Suppressor macrophage (primary cell): ENCODE measurements around the gene FGF19.
"Not testable (repeated sequence)": the region's sequence is repeated elsewhere in the genome, so short reads cannot be mapped to it uniquely, and the experiment has no call there.

Experiments
- DNase-seq, 4 experiments: peaks; one replicate each; pipeline ENCODE4 v3.0.0-alpha.2; 2020 to 2022

The FGF19 gene

GRCh38 chr11:69716891-69717747 is 13.3 kb upstream of the FGF19 start:
- no peak for DNase-seq

GRCh38 chr11:69716099-69716498 is 12.3 kb upstream of the FGF19 start:
- no peak for DNase-seq

GRCh38 chr11:69715446-69715845 is 11.6 kb upstream of the FGF19 start:
- no peak for DNase-seq

- DNase-seq, result peak; percentile 59 to 79 (median 76)
Observed at GRCh38 chr11:69711822-69712801, 8.3 kb upstream of the FGF19 start.

GRCh38 chr11:69708736-69709401 is 5.0 kb upstream of the FGF19 start:
- no peak for DNase-seq

- DNase-seq, result no peak
Observed at GRCh38 chr11:69707176-69707575, 3.4 kb upstream of the FGF19 start.

DNA sequence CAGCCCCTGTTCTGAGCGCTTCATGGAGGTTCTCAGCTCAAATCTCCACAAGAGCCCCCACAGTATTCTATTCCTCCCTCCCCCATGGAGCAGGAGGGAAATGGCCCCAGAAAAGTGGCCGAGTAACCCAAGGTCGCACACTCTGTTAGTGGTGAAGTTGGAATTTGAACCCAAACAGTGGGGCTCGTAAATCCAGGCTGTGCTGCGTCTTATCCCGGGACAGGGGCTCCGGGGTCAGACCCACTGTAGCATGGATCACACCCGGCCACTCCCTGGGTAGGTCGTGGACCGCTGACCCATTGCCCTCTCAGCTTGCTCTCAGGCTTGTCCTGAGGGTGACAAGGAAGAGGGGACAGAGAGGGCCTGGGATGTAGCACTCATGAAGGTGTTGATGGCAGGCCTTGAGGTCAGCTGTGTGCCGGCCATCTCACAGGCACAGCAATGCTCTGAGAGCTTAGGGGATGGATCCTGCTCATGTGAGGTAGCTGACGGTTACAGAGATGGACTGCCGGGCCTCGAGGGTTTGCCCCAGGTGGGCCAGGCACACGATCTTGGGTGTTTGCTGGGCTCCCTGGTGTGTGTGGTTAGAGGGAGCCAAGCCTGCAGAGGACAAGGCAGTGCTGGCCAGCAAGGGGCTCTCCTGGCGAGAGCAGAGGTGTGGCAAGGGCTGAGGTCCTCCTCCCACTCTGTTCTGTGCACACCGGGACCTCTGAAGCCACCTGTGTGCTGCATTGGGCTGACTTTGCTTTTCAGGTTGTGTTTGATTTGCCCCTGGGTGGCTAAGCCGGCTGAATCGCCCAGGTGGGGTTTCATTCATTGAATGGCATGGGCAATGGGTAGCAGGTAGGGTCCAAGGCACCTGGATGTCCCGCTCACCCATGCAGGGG is 2.3 kb upstream of the FGF19 start:
- no peak for DNase-seq

GRCh38 chr11:69705351-69705811 is 1.6 kb upstream of the FGF19 start:
- DNase-seq, result no peak

GRCh38 chr11:69704508-69705253 is 859 bp upstream of the FGF19 start:
- peak in 2 of 4 experiments; percentile 31 to 48 for DNase-seq

- DNase-seq, result no peak
Observed at GRCh38 chr11:69703453-69703767, 412 bp downstream of the FGF19 start.

- no peak for DNase-seq
Observed at GRCh38 chr11:69702769-69703452, 911 bp downstream of the FGF19 start.

DNA sequence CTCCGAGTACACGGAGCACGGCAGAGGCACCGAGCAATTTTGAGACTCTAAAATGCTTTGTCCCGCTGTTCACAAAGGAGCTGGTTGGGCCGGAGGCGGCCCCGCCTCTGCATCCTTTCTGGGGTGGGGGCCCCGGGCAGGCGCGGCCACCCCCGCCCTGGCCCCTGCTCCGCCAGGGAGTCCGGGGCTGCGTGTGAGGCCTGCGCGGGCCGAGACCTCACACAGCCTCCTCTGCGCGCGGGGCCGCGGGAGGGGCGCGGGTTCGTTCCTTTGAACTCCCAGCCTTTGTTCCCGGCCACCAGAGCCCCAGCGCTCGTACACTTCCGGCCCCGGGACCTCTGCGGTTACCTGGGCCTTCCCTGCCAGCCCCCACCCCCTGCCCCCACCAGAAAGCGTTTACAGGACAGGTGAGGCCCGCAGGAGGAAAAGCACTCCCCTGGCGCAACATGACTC is 1.6 kb downstream of the FGF19 start:
- no peak for DNase-seq

- no peak for DNase-seq
Observed at GRCh38 chr11:69700278-69701140, 3.3 kb downstream of the FGF19 start.

DNA sequence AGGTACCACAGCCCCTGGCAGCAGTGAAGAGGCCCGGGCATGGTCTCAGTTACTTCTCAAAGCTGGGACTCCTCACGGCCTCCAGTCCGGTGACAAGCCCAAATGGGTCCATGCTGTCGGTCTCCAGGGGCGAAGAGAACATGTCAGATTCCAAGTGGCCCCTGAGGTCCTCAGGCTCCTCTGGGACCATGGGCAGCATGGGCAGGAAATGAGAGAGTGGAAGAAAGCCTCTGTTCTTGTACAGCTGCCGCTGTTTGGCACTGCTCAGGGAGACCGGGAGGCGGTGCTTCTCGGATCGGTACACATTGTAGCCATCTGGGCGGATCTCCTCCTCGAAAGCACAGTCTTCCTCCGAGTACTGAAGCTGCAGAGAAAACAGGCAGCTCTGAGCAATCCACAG is 4.6 kb downstream of the FGF19 start:
- no peak for DNase-seq

- DNase-seq, result no peak
Observed at GRCh38 chr11:69698362-69698761, 5.5 kb downstream of the FGF19 start.

DNA sequence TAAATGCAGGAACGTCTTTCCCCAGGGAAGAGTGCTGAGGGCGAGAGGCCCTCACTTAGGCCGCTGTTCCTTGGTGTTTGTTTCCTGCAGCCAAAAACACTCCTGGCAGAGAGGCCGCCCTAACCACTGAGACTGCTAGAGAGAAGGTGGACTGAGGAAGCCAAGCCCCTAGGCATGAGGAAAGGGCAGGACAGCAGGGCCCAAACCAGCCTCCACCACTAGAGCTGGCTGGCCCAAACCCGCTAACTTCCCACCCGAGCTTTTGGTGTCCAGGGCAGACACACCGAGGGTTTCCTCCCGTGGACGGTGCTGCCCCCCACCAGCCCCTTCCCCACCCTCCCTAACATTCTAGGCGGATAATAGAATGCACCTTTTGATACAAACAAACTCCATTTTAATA is 6.0 kb downstream of the FGF19 start:
- DNase-seq, result no peak

- DNase-seq, result no peak
Observed at GRCh38 chr11:69697469-69697843, 6.4 kb downstream of the FGF19 start.

DNA sequence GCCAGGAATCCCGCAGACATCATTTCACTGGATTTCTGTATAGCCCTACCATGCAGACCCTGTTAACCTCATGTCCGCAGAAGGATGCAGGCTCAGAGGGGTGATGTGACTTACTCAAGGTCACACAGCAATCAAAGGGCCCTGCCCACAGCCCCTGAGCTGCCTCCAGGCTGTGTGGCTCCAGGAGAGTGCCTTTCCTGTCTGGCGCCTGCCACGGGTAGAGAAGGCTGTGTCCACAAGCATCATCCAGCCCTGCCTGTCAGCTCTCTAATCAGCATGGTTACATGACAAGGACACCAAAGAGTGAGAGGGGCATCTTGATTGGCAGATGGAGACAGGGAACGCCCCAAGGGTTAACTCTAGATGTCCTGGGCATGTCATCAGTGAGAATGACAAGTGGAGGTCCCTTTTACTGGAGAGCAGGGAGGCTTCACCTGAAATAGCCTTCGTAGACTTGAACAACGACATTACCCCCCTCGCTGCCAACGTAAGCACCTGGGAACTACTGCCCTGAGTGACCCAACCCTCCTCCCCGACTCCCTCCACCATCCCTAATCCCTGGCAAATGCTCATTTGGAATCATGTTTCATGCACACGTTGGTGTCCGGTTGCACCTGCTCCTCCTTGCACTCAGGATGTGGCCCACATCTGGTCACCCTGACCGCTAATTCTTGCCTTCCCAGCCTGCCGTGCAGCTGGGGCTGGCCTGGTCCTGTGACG is 6.9 kb downstream of the FGF19 start:
- no peak for DNase-seq

DNA sequence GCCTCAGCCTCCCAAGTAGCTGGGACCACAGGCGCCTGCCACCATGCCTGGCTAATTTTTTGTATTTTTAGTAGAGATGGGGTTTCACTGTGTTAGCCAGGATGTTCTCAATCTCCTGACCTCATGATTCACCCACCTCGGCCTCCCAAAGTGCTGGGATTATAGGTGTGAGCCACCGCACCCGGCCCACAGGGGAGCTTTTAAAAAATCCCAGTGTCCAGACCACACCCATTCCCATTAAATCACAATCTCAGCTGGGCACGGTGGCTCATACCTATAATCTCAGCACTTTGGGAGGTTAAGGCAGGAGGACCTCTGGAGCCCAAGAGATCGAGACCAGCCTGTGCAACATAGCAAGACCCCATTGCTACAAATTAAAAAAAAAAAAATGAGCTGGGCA is 7.8 kb downstream of the FGF19 start:
- DNase-seq, result not testable (repeated sequence)
